MM.1S (cell line): ENCODE measurements around the gene MYL9.

ENCODE experiments used
- EZH2 ChIP-seq: fragments of 300-600 bp; sonication (generic); optimal IDR thresholded peaks from 2 replicates; pipeline ENCODE3; 2017; ENCODE audit warnings: low read depth, mild to moderate bottlenecking, antibody characterized with exemption, low read length, mixed read lengths
- TF ChIP-seq, protein P1 (sequence below): fragments of 300-600 bp; sonication (generic); IDR thresholded peaks from 2 replicates; pipeline ENCODE4 v1.5.1; 2016; ENCODE audit warnings: antibody characterized with exemption, low read length, mixed read lengths

DNA sequence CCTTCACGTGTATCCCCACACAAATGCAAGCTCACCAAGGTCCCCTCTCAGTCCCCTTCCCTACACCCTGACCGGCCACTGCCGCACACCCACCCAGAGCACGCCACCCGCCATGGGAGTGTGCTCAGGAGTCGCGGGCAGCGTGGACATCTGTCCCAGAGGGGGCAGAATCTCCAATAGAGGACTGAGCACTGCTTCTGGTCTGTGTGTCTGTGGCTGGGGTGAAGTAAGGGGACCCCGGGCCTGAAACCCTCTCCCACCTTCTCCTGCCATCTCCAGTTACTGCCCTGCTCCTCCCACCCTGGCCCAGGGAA, 8.3 kb downstream of the MYL9 start:
- TF ChIP-seq, protein P1, sequence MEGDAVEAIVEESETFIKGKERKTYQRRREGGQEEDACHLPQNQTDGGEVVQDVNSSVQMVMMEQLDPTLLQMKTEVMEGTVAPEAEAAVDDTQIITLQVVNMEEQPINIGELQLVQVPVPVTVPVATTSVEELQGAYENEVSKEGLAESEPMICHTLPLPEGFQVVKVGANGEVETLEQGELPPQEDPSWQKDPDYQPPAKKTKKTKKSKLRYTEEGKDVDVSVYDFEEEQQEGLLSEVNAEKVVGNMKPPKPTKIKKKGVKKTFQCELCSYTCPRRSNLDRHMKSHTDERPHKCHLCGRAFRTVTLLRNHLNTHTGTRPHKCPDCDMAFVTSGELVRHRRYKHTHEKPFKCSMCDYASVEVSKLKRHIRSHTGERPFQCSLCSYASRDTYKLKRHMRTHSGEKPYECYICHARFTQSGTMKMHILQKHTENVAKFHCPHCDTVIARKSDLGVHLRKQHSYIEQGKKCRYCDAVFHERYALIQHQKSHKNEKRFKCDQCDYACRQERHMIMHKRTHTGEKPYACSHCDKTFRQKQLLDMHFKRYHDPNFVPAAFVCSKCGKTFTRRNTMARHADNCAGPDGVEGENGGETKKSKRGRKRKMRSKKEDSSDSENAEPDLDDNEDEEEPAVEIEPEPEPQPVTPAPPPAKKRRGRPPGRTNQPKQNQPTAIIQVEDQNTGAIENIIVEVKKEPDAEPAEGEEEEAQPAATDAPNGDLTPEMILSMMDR: no peak
- no peak for TF ChIP-seq EZH2
